Neural progenitor cell (in vitro differentiated cells): ENCODE measurements around the gene BATF.

ENCODE experiments used
- EZH2 ChIP-seq: fragments of 200-600 bp; sonication (generic); IDR thresholded peaks from 2 replicates; pipeline ENCODE4 v1.6.1; 2017; ENCODE audit warnings: antibody characterized with exemption, mild to moderate bottlenecking, moderate library complexity
- EZH2phosphoT487 ChIP-seq: fragments of 200-600 bp; sonication (generic); IDR thresholded peaks from 2 replicates; pipeline ENCODE4 v1.6.1; 2017; ENCODE audit warnings: antibody characterized with exemption
- TF ChIP-seq, protein P1 (sequence below): fragments of 200-600 bp; sonication (generic); IDR thresholded peaks from 2 replicates; pipeline ENCODE4 v1.5.1; 2017; ENCODE audit warnings: antibody characterized with exemption, mild to moderate bottlenecking

DNA sequence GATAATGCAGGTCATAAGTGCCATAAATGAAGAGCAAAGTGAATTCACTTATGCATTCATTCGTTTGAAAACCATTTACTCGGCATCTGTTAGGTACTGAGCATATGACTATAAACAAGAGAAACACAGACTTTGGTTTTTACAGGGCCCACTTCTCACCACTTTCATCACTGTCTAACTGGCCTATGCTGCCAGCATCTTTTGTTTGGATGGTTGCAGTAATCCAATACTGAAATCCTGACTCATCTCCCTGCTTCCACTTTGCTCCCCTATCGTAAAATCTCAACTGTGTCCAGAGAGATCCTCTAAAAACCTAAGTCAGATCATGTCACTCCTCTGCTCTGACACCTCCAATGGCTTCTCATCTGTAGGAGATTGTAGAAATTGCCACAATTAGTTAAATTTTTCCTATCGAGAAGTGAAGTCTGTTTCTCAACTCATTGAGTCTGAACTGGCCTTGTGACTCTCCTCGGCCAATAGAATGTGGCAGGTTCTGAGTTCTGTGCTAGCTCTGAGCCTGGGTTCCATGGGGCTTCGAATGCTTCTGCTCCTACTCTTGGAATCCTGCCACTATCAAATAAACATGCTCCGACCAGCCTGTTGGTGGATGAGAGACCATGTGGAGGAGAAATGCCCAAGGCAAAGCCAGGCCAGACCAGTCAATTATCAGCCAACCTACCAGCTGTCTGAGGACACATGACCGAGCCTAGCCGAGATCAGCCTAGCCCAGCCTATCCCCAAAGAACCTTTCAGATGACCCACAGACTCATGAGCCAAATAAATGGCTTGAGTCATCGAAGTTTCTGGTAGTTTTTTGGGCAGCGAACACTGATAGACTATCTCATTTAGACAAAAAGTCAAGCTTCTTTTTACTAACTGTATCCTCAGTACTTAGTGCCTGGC lies 2.2 kb upstream of the BATF start:
- TF ChIP-seq, protein P1, sequence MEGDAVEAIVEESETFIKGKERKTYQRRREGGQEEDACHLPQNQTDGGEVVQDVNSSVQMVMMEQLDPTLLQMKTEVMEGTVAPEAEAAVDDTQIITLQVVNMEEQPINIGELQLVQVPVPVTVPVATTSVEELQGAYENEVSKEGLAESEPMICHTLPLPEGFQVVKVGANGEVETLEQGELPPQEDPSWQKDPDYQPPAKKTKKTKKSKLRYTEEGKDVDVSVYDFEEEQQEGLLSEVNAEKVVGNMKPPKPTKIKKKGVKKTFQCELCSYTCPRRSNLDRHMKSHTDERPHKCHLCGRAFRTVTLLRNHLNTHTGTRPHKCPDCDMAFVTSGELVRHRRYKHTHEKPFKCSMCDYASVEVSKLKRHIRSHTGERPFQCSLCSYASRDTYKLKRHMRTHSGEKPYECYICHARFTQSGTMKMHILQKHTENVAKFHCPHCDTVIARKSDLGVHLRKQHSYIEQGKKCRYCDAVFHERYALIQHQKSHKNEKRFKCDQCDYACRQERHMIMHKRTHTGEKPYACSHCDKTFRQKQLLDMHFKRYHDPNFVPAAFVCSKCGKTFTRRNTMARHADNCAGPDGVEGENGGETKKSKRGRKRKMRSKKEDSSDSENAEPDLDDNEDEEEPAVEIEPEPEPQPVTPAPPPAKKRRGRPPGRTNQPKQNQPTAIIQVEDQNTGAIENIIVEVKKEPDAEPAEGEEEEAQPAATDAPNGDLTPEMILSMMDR, result no peak
- TF ChIP-seq EZH2phosphoT487 (no peak), EZH2 (no peak)
